HG03442 (cell line): ENCODE results near the gene ZNF835.
"Not testable (repeated sequence)": the region's sequence is repeated elsewhere in the genome, so short reads cannot be mapped to it uniquely, and the experiment has no call there.

ENCODE experiments used
- ATAC-seq: cut with Tn5 transposase; IDR thresholded peaks from one replicate; pipeline ENCODE4 v1.9.1; 2021; ENCODE audit warnings: mild to moderate bottlenecking, moderate library complexity; ENCODE audit not compliant: unreplicated experiment

Gene ZNF835

GRCh38 chr19:56671613-56671994 is at the start of gene ZNF835:
Gene ZNF835, minus strand, starts transcription at chr19:56671757. Its CDS starts 6,559 bp downstream, at chr19:56665198.
- no peak for ATAC-seq

- no peak for ATAC-seq
Observed at GRCh38 chr19:56720281-56720680, 48.7 kb upstream of the ZNF835 start.

GRCh38 chr19:56718231-56718630 is 46.7 kb upstream of the ZNF835 start:
- no peak for ATAC-seq

GRCh38 chr19:56712611-56713276 is 41.2 kb upstream of the ZNF835 start:
- ATAC-seq = no peak

GRCh38 chr19:56710437-56710836 is 38.9 kb upstream of the ZNF835 start:
- no peak for ATAC-seq

- ATAC-seq = no peak
Observed at GRCh38 chr19:56707821-56708220, 36.3 kb upstream of the ZNF835 start.

- no peak for ATAC-seq
Observed at GRCh38 chr19:56705939-56706338, 34.4 kb upstream of the ZNF835 start.

- no peak for ATAC-seq
Observed at GRCh38 chr19:56701895-56702294, 30.3 kb upstream of the ZNF835 start.

- ATAC-seq = no peak
Observed at GRCh38 chr19:56699552-56699951, 28.0 kb upstream of the ZNF835 start.

GRCh38 chr19:56692206-56692895 is 20.8 kb upstream of the ZNF835 start:
- no peak for ATAC-seq

GRCh38 chr19:56690670-56691069 is 19.1 kb upstream of the ZNF835 start:
- no peak for ATAC-seq

GRCh38 chr19:56689198-56689597 is 17.6 kb upstream of the ZNF835 start:
- ATAC-seq = no peak

- ATAC-seq = no peak
Observed at GRCh38 chr19:56687031-56687430, 15.5 kb upstream of the ZNF835 start.

- ATAC-seq = no peak
Observed at GRCh38 chr19:56683116-56683515, 11.6 kb upstream of the ZNF835 start.

- ATAC-seq = no peak
Observed at GRCh38 chr19:56681702-56682101, 10.1 kb upstream of the ZNF835 start.

GRCh38 chr19:56678205-56678604 is 6.6 kb upstream of the ZNF835 start:
- no peak for ATAC-seq

GRCh38 chr19:56672610-56673009 is 1.1 kb upstream of the ZNF835 start:
- not testable (repeated sequence) for ATAC-seq

- no peak for ATAC-seq
Observed at GRCh38 chr19:56670961-56671612, 470 bp downstream of the ZNF835 start.

- no peak for ATAC-seq
Observed at GRCh38 chr19:56670401-56670960, 1.1 kb downstream of the ZNF835 start.

- no peak for ATAC-seq
Observed at GRCh38 chr19:56668676-56669075, 2.9 kb downstream of the ZNF835 start.

- no peak for ATAC-seq
Observed at GRCh38 chr19:56667311-56667870, 4.2 kb downstream of the ZNF835 start.
